ENCODE results near the gene CD2AP. TPM values are rescaled to one million over a fixed set of nuclear protein-coding genes. Genes with fewer than 3 reads are reported as not detected.

The CD2AP gene
- total RNA-seq, 3 donors from 2014 or later, result 21.3 to 60.7 (median 34.4) TPM

- Histone ChIP-seq H3K4me3 (no peak overlapping the region), H3K9me3 (no peaks in the 10 kb centered on the region), H3K36me3 (no peaks in the 10 kb centered on the region), H3K27ac (peak overlapping the region; percentile 43 to 50), H3K27me3 (no peaks in the 10 kb centered on the region), H3K4me1 (no peaks in the 10 kb centered on the region)
- intact Hi-C loops (cut with DNase I; ENCODE audit: low total_unique reads), result no loop called here
- TF ChIP-seq POLR2AphosphoS5 (IDR thresholded peaks at IDR 0.05) (no peak), POLR2A (IDR thresholded peaks at IDR 0.05) (no peak)
- TF ChIP-seq, protein P1, sequence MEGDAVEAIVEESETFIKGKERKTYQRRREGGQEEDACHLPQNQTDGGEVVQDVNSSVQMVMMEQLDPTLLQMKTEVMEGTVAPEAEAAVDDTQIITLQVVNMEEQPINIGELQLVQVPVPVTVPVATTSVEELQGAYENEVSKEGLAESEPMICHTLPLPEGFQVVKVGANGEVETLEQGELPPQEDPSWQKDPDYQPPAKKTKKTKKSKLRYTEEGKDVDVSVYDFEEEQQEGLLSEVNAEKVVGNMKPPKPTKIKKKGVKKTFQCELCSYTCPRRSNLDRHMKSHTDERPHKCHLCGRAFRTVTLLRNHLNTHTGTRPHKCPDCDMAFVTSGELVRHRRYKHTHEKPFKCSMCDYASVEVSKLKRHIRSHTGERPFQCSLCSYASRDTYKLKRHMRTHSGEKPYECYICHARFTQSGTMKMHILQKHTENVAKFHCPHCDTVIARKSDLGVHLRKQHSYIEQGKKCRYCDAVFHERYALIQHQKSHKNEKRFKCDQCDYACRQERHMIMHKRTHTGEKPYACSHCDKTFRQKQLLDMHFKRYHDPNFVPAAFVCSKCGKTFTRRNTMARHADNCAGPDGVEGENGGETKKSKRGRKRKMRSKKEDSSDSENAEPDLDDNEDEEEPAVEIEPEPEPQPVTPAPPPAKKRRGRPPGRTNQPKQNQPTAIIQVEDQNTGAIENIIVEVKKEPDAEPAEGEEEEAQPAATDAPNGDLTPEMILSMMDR (IDR thresholded peaks at IDR 0.05), result no peak
- DNase-seq (ENCODE audit: low spot score in 2 of 2), result no peak
Measured at GRCh38 chr6:47483516-47483852, 5.9 kb downstream of the CD2AP start.

DNA sequence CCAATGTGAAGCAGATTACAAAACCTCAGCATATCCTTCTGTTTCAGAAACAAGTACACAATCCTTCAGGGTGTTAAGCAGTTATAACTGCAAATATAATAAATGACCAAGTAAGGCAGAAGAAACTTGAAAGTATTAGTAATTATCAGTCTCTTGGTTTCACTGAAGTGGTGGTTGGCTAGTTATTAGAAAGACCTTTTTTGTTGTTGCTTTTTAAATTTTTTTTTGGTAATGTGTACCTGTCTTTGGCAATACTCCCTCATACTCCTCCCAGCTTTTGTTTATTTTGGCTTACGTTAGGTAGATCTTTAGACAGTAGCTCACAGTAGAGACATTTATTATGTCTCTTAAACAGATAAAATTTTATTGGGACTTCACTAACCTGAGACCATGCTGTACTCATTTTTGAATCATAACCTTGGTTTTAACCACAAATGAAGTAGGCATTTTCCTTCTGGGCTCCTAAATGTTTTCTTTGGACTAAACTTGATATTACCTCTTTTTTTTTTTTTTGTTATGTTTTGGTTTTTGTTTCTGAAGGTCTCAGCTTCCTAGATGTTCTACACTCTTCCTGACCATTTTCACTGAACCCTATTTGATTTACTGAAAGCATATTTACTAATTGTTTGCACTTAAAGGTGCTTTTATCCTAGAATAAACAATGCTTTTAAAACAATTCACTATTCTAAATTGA lies 6.4 kb downstream of the CD2AP start:
- Histone ChIP-seq H3K4me3 (no peak overlapping the region), H3K27me3 (no peaks in the 10 kb centered on the region), H3K9me3 (no peaks in the 10 kb centered on the region), H3K27ac (peak overlapping the region in 1 of 2 donors; percentile 43), H3K4me1 (no peaks in the 10 kb centered on the region), H3K36me3 (no peaks in the 10 kb centered on the region)
- TF ChIP-seq POLR2AphosphoS5 (IDR thresholded peaks at IDR 0.05) (no peak), POLR2A (IDR thresholded peaks at IDR 0.05) (no peak)
- TF ChIP-seq, protein P1 (IDR thresholded peaks at IDR 0.05), result no peak
- no peak for DNase-seq (ENCODE audit: low spot score in 2 of 2)
- intact Hi-C loops (cut with DNase I; ENCODE audit: low total_unique reads), result no loop called here

- no peak for DNase-seq (ENCODE audit: low spot score in 2 of 2)
- intact Hi-C loops (cut with DNase I; ENCODE audit: low total_unique reads), result no loop called here
- Histone ChIP-seq H3K4me1 (no peaks in the 10 kb centered on the region), H3K36me3 (no peaks in the 10 kb centered on the region), H3K4me3 (no peak overlapping the region), H3K9me3 (no peaks in the 10 kb centered on the region), H3K27me3 (no peaks in the 10 kb centered on the region), H3K27ac (peak overlapping the region in 1 of 2 donors; percentile 3)
- TF ChIP-seq POLR2AphosphoS5 (IDR thresholded peaks at IDR 0.05), result no peak
- TF ChIP-seq POLR2A (IDR thresholded peaks at IDR 0.05), result no peak
- TF ChIP-seq, protein P1 (IDR thresholded peaks at IDR 0.05), result no peak
Measured at GRCh38 chr6:47484616-47485015, 7.0 kb downstream of the CD2AP start.

- H3K36me3 ChIP-seq, result no peaks in the 10 kb centered on the region
- no peak overlapping the region for H3K27ac ChIP-seq
Measured at GRCh38 chr6:47485083-47485482, 7.5 kb downstream of the CD2AP start.

DNA sequence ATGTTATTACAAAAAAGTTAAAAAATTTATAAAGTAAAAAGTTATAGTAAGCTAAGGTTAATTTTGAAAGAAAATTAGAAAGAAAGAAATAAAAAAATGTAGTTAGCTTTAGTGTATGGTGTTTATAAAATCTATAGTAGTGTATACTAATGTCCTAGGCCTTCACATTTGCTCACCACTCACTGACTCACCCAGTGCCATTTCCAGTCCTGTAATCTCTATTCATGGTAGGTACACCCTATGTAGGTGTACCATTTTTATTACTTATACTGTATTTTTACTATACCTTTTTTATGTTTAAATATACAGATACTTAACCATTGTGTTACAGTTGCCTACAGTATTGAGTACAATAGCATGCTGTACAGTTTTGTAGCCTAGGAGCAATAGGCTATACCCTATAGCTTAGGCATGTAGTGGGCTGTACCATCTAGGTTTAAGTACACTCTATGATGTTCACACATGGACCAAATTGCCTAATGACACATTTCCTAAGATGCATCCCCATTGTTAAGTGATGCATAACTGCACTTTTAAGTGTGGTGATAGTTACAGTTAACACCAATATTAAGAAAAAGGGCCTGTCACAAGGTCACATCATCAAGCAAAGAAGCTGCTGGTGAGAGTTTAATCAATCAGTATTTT lies 8.0 kb downstream of the CD2AP start:
- no peaks in the 10 kb centered on the region for H3K9me3 ChIP-seq
- intact Hi-C loops (cut with DNase I; ENCODE audit: low total_unique reads), result no loop called here
- H3K27me3 ChIP-seq, result no peaks in the 10 kb centered on the region
- no peak overlapping the region for H3K4me3 ChIP-seq
- DNase-seq (ENCODE audit: low spot score in 2 of 2), result no peak
- no peaks in the 10 kb centered on the region for H3K4me1 ChIP-seq
- no peak overlapping the region for H3K27ac ChIP-seq
- TF ChIP-seq, protein P1 (IDR thresholded peaks at IDR 0.05), result no peak
- no peak for TF ChIP-seq POLR2AphosphoS5 (IDR thresholded peaks at IDR 0.05)
- TF ChIP-seq POLR2A (IDR thresholded peaks at IDR 0.05), result no peak
- no peaks in the 10 kb centered on the region for H3K36me3 ChIP-seq

More at GRCh38 chr6:47485083-47485482, 7.5 kb downstream of the CD2AP start:
- no peak for DNase-seq (ENCODE audit: low spot score in 2 of 2)
- no peak for TF ChIP-seq POLR2A (IDR thresholded peaks at IDR 0.05)
- no peak for TF ChIP-seq POLR2AphosphoS5 (IDR thresholded peaks at IDR 0.05)
- H3K4me1 ChIP-seq, result no peaks in the 10 kb centered on the region
- intact Hi-C loops (cut with DNase I; ENCODE audit: low total_unique reads), result no loop called here
- no peak overlapping the region for H3K4me3 ChIP-seq
- H3K27me3 ChIP-seq, result no peaks in the 10 kb centered on the region
- H3K9me3 ChIP-seq, result no peaks in the 10 kb centered on the region

Measured in breast epithelium (tissue), 4 donors.